Kidney (tissue), 14 donors: ENCODE results near the gene OSBPL10. TPM values are rescaled to one million over a fixed set of nuclear protein-coding genes. Genes with fewer than 3 reads are reported as not detected.

ENCODE experiments used
- DNase-seq, 5 donors: peaks; one replicate each; pipeline ENCODE4 v3.0.0-alpha.2; 2013 to 2020
- FAIRE-seq: peaks from 2 replicates; lab custom pipeline; 2012; peaks lifted over from hg19 to GRCh38; lab: Jason Lieb, UNC
- H3K27ac ChIP-seq, 2 donors: one replicate each; pipeline ENCODE4 v1.7.0; 2013; ENCODE audit warnings: low read depth in 2 of 2, low read length in 2 of 2, inconsistent platforms in 1 of 2
- H3K27me3 ChIP-seq: one replicate; pipeline ENCODE4 v1.7.1; 2013; ENCODE audit warnings: low read length, inconsistent platforms; ENCODE audit not compliant: control insufficient read depth, insufficient read depth
- H3K36me3 ChIP-seq, 3 donors: one replicate each; pipeline versions ENCODE4 v1.7.0 to v1.7.1; 2013; ENCODE audit warnings: low read length in 3 of 3, control low read depth in 1 of 3, inconsistent platforms in 1 of 3; ENCODE audit not compliant: insufficient read depth in 3 of 3, control insufficient read depth in 2 of 3
- H3K4me1 ChIP-seq, 3 donors: one replicate each; pipeline versions ENCODE4 v1.7.0 to v1.7.1; 2013; ENCODE audit warnings: low read length in 3 of 3, inconsistent platforms in 1 of 3, low read depth in 1 of 3; ENCODE audit not compliant: control insufficient read depth in 2 of 3, insufficient read depth in 2 of 3
- H3K4me3 ChIP-seq, 3 donors: one replicate each; pipeline versions ENCODE4 v1.7.0 to v1.8.1; 2013; ENCODE audit warnings: low read length in 3 of 3, control low read depth in 1 of 3, inconsistent platforms in 1 of 3
- H3K9ac ChIP-seq, 3 donors: one replicate each; pipeline versions ENCODE4 v1.7.0 to v1.7.1; 2013; ENCODE audit warnings: low read length in 3 of 3, control low read depth in 1 of 3, inconsistent platforms in 1 of 3
- H3K9me3 ChIP-seq, 3 donors: one replicate each; pipeline versions ENCODE4 v1.7.0 to v1.7.1; 2013; ENCODE audit warnings: low read length in 3 of 3, control low read depth in 1 of 3, inconsistent platforms in 1 of 3; ENCODE audit not compliant: control insufficient read depth in 2 of 3, insufficient read depth in 1 of 3
- CTCF ChIP-seq: IDR thresholded peaks from 3 replicates; pipeline ENCODE4 v1.5.1; 2012; ENCODE audit warnings: mild to moderate bottlenecking, moderate library complexity, borderline replicate concordance; ENCODE audit not compliant: insufficient read depth; ENCODE audit errors: extremely low read depth
- intact Hi-C: fragments of 100-400 bp; cut with DNase I; formaldehyde crosslinking; loops from one replicate; pipeline ENCODE4 v1.11.1; 2022
- polyA plus RNA-seq: library from polyadenylated mRNA; stranded (reverse); fragments of 350-450 nt; fragmentation: Illumina TruSeq; extraction: RNeasy Lipid Tissue Mini Kit (QIAGEN cat#74804); gene quantifications from one replicate; pipeline ENCODE4 v1.2.3, GENCODE V29; 2014; ENCODE audit warnings: low read depth, low replicate concordance; ENCODE audit not compliant: insufficient read depth
- total RNA-seq: library from RNA; stranded (reverse); fragmentation: NEBNext Ultra II Directional; extraction: Animal tissue kit (Norgen Biotek cat#: 25700); gene quantifications from one replicate; pipeline ENCODE4 v1.2.1, GENCODE V29; 2021
- donor health status: control.
- donor health status: control.
- donor health status: control.
- donor health status: control.
- donor health status: control.
- donor health status: DM: yes; HTN: yes; CAD: no.
- donor health status: Normal renal cell carcinoma (clear cell type).

Gene OSBPL10
- total and polyA plus RNA-seq, 2 donors from 2014 or later: 11.8 to 89.3 TPM

GRCh38 chr3:31943041-31943440 lies 38.0 kb downstream of the OSBPL10 start:
- H3K9me3 ChIP-seq: no peaks in the 10 kb centered on the region
- no peak overlapping the region for H3K27ac ChIP-seq
- H3K4me3 ChIP-seq: no peak overlapping the region
- H3K4me1 ChIP-seq: peaks cover 0 to 11% (median 8%) of the 10 kb centered on the region in 3 donors
- no peaks in the 10 kb centered on the region for H3K36me3 ChIP-seq
- H3K27me3 ChIP-seq: no peaks in the 10 kb centered on the region
- intact Hi-C loops: no loop called here
- DNase-seq (no peak), FAIRE-seq (no peak)
- no peak overlapping the region for H3K9ac ChIP-seq
- no peak for TF ChIP-seq CTCF

GRCh38 chr3:31942446-31942845 lies 38.6 kb downstream of the OSBPL10 start:
- H3K4me3 ChIP-seq: no peak overlapping the region
- no peak for TF ChIP-seq CTCF
- FAIRE-seq (no peak), DNase-seq (no peak)
- H3K4me1 ChIP-seq: peaks cover 0 to 8% (median 7%) of the 10 kb centered on the region in 3 donors
- intact Hi-C loops: no loop called here
- H3K27ac ChIP-seq: no peak overlapping the region
- no peaks in the 10 kb centered on the region for H3K27me3 ChIP-seq
- H3K9me3 ChIP-seq: no peaks in the 10 kb centered on the region
- H3K9ac ChIP-seq: no peak overlapping the region
- H3K36me3 ChIP-seq: no peaks in the 10 kb centered on the region

GRCh38 chr3:31937225-31937624 lies 43.8 kb downstream of the OSBPL10 start:
- intact Hi-C loops: no loop called here
- H3K36me3 ChIP-seq: no peaks in the 10 kb centered on the region
- no peaks in the 10 kb centered on the region for H3K9me3 ChIP-seq
- no peak overlapping the region for H3K9ac ChIP-seq
- DNase-seq (no peak), FAIRE-seq (no peak)
- H3K27me3 ChIP-seq: no peaks in the 10 kb centered on the region
- H3K4me3 ChIP-seq: no peak overlapping the region
- H3K4me1 ChIP-seq: peaks cover 0 to 8% (median 7%) of the 10 kb centered on the region in 3 donors
- no peak for TF ChIP-seq CTCF
- H3K27ac ChIP-seq: no peak overlapping the region
